Transverse colon (tissue), 3 donors: Measurements from ENCODE around the gene GNS.

Source experiments
- EP300 ChIP-seq: sonication (generic); formaldehyde crosslinking; IDR thresholded peaks from one replicate; pipeline ENCODE4 v1.6.1; 2017; ENCODE audit warnings: antibody characterized with exemption, low read depth
- POLR2A ChIP-seq: fragments of 450-650 bp; IDR thresholded peaks from one replicate; pipeline ENCODE4 v1.6.1; 2016; ENCODE audit warnings: antibody characterized with exemption, mild to moderate bottlenecking, moderate library complexity
- TF ChIP-seq, protein P1 (sequence below), 5 experiments: fragments of 200-600 bp in 3 of 5; fragments of 450-650 bp in 2 of 5; sonication (generic) in 3 of 5; IDR thresholded peaks; 1 replicate in 2 of 5; 2 replicates in 3 of 5; pipeline ENCODE4 v1.5.1; 2016 to 2017; ENCODE audit warnings: antibody characterized with exemption in 5 of 5, inconsistent platforms in 3 of 5, mild to moderate bottlenecking in 2 of 5, moderate library complexity in 1 of 5

DNA sequence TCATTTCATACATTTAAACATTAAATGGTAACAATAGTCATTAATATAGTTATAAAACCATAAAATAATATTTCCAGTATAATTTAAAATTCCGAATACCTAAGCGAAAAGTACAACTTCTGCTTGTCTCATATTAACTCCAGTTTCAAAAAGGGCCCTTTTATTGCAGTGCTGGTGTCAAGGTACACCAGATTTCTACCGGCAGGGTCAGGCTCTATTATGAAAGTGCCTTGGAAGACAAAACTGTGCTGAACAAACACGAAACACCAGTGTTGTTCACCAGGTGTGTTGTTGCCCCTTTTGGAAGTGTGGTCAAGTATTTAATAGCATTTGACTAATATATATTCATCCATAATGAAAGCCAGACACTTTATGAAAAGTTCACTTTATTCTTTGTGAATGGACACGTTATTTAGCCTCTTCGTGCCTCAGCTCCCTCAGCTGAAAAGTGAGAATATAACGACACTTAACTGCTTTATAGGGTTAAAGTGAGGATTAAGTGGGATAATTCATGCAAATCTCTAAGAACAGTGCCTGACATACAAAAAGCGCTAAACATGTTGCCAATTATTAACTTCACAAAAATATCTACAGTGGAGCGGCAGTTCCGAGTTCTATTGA lies 20.3 kb upstream of the GNS start:
- TF ChIP-seq POLR2A, result no peak
- TF ChIP-seq, protein P1, sequence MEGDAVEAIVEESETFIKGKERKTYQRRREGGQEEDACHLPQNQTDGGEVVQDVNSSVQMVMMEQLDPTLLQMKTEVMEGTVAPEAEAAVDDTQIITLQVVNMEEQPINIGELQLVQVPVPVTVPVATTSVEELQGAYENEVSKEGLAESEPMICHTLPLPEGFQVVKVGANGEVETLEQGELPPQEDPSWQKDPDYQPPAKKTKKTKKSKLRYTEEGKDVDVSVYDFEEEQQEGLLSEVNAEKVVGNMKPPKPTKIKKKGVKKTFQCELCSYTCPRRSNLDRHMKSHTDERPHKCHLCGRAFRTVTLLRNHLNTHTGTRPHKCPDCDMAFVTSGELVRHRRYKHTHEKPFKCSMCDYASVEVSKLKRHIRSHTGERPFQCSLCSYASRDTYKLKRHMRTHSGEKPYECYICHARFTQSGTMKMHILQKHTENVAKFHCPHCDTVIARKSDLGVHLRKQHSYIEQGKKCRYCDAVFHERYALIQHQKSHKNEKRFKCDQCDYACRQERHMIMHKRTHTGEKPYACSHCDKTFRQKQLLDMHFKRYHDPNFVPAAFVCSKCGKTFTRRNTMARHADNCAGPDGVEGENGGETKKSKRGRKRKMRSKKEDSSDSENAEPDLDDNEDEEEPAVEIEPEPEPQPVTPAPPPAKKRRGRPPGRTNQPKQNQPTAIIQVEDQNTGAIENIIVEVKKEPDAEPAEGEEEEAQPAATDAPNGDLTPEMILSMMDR (IDR thresholded peaks at IDR 0.05), result no peak
- no peak for TF ChIP-seq EP300
